ENCODE measurements around the gene KRTAP29-1.
"Not testable (repeated sequence)": the region's sequence is repeated elsewhere in the genome, so short reads cannot be mapped to it uniquely, and the experiment has no call there.

The KRTAP29-1 gene

GRCh38 chr17:41296846-41297245 is 5.8 kb downstream of the KRTAP29-1 start:
- DNase-seq = no peak

- DNase-seq = no peak
These were observed 8.6 kb downstream of the KRTAP29-1 start for GRCh38 chr17:41294016-41294415.

GRCh38 chr17:41287050-41287449 is 15.6 kb downstream of the KRTAP29-1 start:
- DNase-seq = no peak

- DNase-seq = no peak
These were observed 18.1 kb downstream of the KRTAP29-1 start for GRCh38 chr17:41284546-41284945.

- DNase-seq = no peak
These were observed 18.6 kb downstream of the KRTAP29-1 start for GRCh38 chr17:41284043-41284442.

GRCh38 chr17:41278176-41278955 is 24.3 kb downstream of the KRTAP29-1 start:
- no peak for DNase-seq

- not testable (repeated sequence) for DNase-seq
These were observed 26.9 kb downstream of the KRTAP29-1 start, which contains the start of gene KRTAP9-7 for GRCh38 chr17:41275648-41276190. Gene KRTAP9-7 (plus strand): TSS chr17:41275698. CDS start chr17:41275698, 0 bp downstream.

- no peak for DNase-seq
These were observed 30.8 kb downstream of the KRTAP29-1 start for GRCh38 chr17:41271858-41272257.

- not testable (repeated sequence) for DNase-seq
These were observed 31.3 kb downstream of the KRTAP29-1 start for GRCh38 chr17:41271323-41271722.

GRCh38 chr17:41267711-41268110 is 34.9 kb downstream of the KRTAP29-1 start:
- no peak for DNase-seq

- DNase-seq = no peak
These were observed 37.6 kb downstream of the KRTAP29-1 start, which contains the start of gene KRTAP9-6 for GRCh38 chr17:41265078-41265477. Gene KRTAP9-6 (plus strand): TSS chr17:41265378. CDS start chr17:41265378, 0 bp downstream.

GRCh38 chr17:41264599-41264998 is 38.1 kb downstream of the KRTAP29-1 start:
- no peak for DNase-seq

- DNase-seq = no peak
These were observed 39.4 kb downstream of the KRTAP29-1 start for GRCh38 chr17:41263212-41263611.

GRCh38 chr17:41258406-41258805 is 44.2 kb downstream of the KRTAP29-1 start:
- DNase-seq = no peak

- DNase-seq = no peak
These were observed 46.4 kb downstream of the KRTAP29-1 start for GRCh38 chr17:41256291-41256685.

- not testable (repeated sequence) for DNase-seq
These were observed 47.0 kb downstream of the KRTAP29-1 start, which contains the start of gene KRTAP9-9 for GRCh38 chr17:41255381-41256290. Gene KRTAP9-9 (plus strand): TSS chr17:41255384.

GRCh38 chr17:41254861-41255260 is 47.8 kb downstream of the KRTAP29-1 start:
- no peak for DNase-seq
